H1 (cell line): ENCODE results near the gene NFIX.

Source experiments
- CREB1 ChIP-seq: IDR thresholded peaks from 2 replicates; pipeline ENCODE4 v1.6.1; 2012; ENCODE audit warnings: inconsistent platforms
- CTCF ChIP-seq, 3 experiments: IDR thresholded peaks; 1 replicate in 2 of 3; 2 replicates in 1 of 3; pipeline versions ENCODE4 v1.5.1 to v1.6.1; 2011; ENCODE audit warnings: low read length in 3 of 3, mild to moderate bottlenecking in 3 of 3, inconsistent platforms in 2 of 3, low read depth in 1 of 3, moderate library complexity in 1 of 3; ENCODE audit not compliant: insufficient read depth in 1 of 3; ENCODE audit errors: control extremely low read depth in 1 of 3
- EGR1 ChIP-seq: IDR thresholded peaks from 2 replicates; pipeline ENCODE4 v1.6.1; 2011; ENCODE audit warnings: low read depth, low read length, borderline replicate concordance
- EZH2 ChIP-seq: fragments of 200-600 bp; sonication (generic); IDR thresholded peaks from 2 replicates; pipeline ENCODE4 v1.7.1; 2012; ENCODE audit warnings: low read depth, mild to moderate bottlenecking, moderate library complexity, low read length, inconsistent platforms; ENCODE audit not compliant: severe bottlenecking
- PHF8 ChIP-seq: fragments of 200-600 bp; sonication (generic); conservative IDR thresholded peaks from 2 replicates; pipeline ENCODE4 v1.7.1; 2012; ENCODE audit warnings: low read depth, mild to moderate bottlenecking, inconsistent platforms, low read length, moderate library complexity
- POLR2A ChIP-seq, 2 experiments: IDR thresholded peaks; 1 replicate in 1 of 2; 2 replicates in 1 of 2; pipeline ENCODE4 v1.6.1; 2011; ENCODE audit warnings: low read depth in 2 of 2, low read length in 2 of 2, mild to moderate bottlenecking in 2 of 2; ENCODE audit errors: control extremely low read depth in 1 of 2
- RAD21 ChIP-seq, 2 experiments: IDR thresholded peaks in 1 of 2; conservative IDR thresholded peaks in 1 of 2; 2 replicates each; pipeline ENCODE4 v1.6.1; 2011; ENCODE audit warnings: low read depth in 2 of 2, low read length in 2 of 2, improper control_type of control experiment in 1 of 2, inconsistent platforms in 1 of 2, mild to moderate bottlenecking in 1 of 2, moderate library complexity in 1 of 2
- RXRA ChIP-seq: IDR thresholded peaks from 2 replicates; pipeline ENCODE4 v1.6.1; 2011; ENCODE audit warnings: low read depth, mild to moderate bottlenecking, low read length, moderate library complexity; ENCODE audit not compliant: insufficient read depth
- TBP ChIP-seq: IDR thresholded peaks from 2 replicates; pipeline ENCODE4 v1.6.1; 2011; ENCODE audit warnings: low read depth, low read length, improper control_type of control experiment
- TCF12 ChIP-seq: IDR thresholded peaks from 2 replicates; pipeline ENCODE4 v1.6.1; 2011; ENCODE audit warnings: low read depth, mild to moderate bottlenecking, low read length

GRCh38 chr19:13024126-13024950 lies 29.1 kb downstream of the NFIX start:
- peak; percentile 97 for TF ChIP-seq EZH2
- no peak for TF ChIP-seq CTCF (IDR thresholded peaks at IDR 0.05; ENCODE audit: control extremely low read depth in 1 of 3, insufficient read depth in 1 of 3, low read depth in 1 of 3, low read length in 3 of 3)
- no peak for TF ChIP-seq PHF8
- TF ChIP-seq TCF12, result no peak
- TF ChIP-seq RAD21 (IDR thresholded peaks at IDR 0.05 in 1 of 2, conservative IDR thresholded peaks at IDR 0.05 in 1 of 2; ENCODE audit: low read depth in 2 of 2, low read length in 2 of 2), result no peak
- no peak for TF ChIP-seq EGR1
- TF ChIP-seq POLR2A (IDR thresholded peaks at IDR 0.05; ENCODE audit: control extremely low read depth in 1 of 2, low read depth in 2 of 2, low read length in 2 of 2), result no peak
- no peak for TF ChIP-seq RXRA
- TF ChIP-seq TBP, result no peak
- no peak for TF ChIP-seq CREB1
